Neural progenitor cell (in vitro differentiated cells): ENCODE data around the gene TSPAN18. TPM values are rescaled to one million over a fixed set of nuclear protein-coding genes. Genes with fewer than 3 reads are reported as not detected.

Experiments used
- DNase-seq: peaks from one replicate; pipeline ENCODE4 v3.0.0-alpha.2; 2016; ENCODE audit warnings: low spot score
- H2AFZ ChIP-seq: fragments of 200-600 bp; sonication (generic); replicated peaks from 2 replicates; pipeline ENCODE4 v1.6.1; 2016; ENCODE audit warnings: antibody characterized with exemption
- H3F3A ChIP-seq: fragments of 200-600 bp; sonication (generic); 2 replicates; pipeline ENCODE4 v1.6.1; 2016; ENCODE audit warnings: antibody characterized with exemption, low read depth
- H3K27ac ChIP-seq: fragments of 200-600 bp; sonication (generic); 2 replicates; pipeline ENCODE4 v1.5.1; 2016; ENCODE audit warnings: mild to moderate bottlenecking
- H3K27me3 ChIP-seq: fragments of 200-600 bp; sonication (generic); 2 replicates; pipeline ENCODE4 v1.6.1; 2016; ENCODE audit warnings: mild to moderate bottlenecking, moderate library complexity
- H3K36me3 ChIP-seq: fragments of 200-600 bp; sonication (generic); 2 replicates; pipeline ENCODE4 v1.5.1; 2016
- H3K4me1 ChIP-seq: fragments of 200-600 bp; sonication (generic); 2 replicates; pipeline ENCODE4 v1.6.1; 2016; ENCODE audit warnings: mixed run types
- H3K4me2 ChIP-seq: fragments of 200-600 bp; sonication (generic); 2 replicates; pipeline ENCODE4 v1.6.1; 2016
- H3K4me3 ChIP-seq: fragments of 200-600 bp; sonication (generic); 2 replicates; pipeline ENCODE4 v1.5.1; 2016
- H3K79me2 ChIP-seq: fragments of 200-600 bp; sonication (generic); 2 replicates; pipeline ENCODE4 v1.6.1; 2016; ENCODE audit warnings: low read depth
- H3K9ac ChIP-seq: fragments of 200-600 bp; sonication (generic); 2 replicates; pipeline ENCODE4 v1.6.1; 2016
- H3K9me3 ChIP-seq: fragments of 200-600 bp; sonication (generic); 2 replicates; pipeline ENCODE4 v1.5.1; 2016; ENCODE audit warnings: low read depth
- H4K20me1 ChIP-seq: fragments of 200-600 bp; sonication (generic); 2 replicates; pipeline ENCODE4 v1.6.1; 2016; ENCODE audit warnings: low read depth
- H3K27ac Mint-ChIP-seq: 3 replicates; pipeline ENCODE4 v1.8.0; 2021; ENCODE audit warnings: mixed read lengths
- H3K27me3 Mint-ChIP-seq: 2 replicates; pipeline ENCODE4 v1.8.0; 2022; ENCODE audit warnings: low read depth, mild to moderate bottlenecking, inconsistent platforms, moderate library complexity, mixed read lengths; ENCODE audit not compliant: insufficient read depth
- H3K36me3 Mint-ChIP-seq: 3 replicates; pipeline ENCODE4 v1.8.0; 2021; ENCODE audit warnings: mixed read lengths
- H3K4me1 Mint-ChIP-seq: 3 replicates; pipeline ENCODE4 v1.8.0; 2021; ENCODE audit warnings: mixed read lengths
- H3K4me3 Mint-ChIP-seq: 3 replicates; pipeline ENCODE4 v1.8.0; 2021; ENCODE audit warnings: mild to moderate bottlenecking, moderate library complexity, mixed read lengths
- H3K9me3 Mint-ChIP-seq: 3 replicates; pipeline ENCODE4 v1.8.0; 2020; ENCODE audit warnings: mixed read lengths
- EZH2 ChIP-seq: fragments of 200-600 bp; sonication (generic); IDR thresholded peaks from 2 replicates; pipeline ENCODE4 v1.6.1; 2017; ENCODE audit warnings: antibody characterized with exemption, mild to moderate bottlenecking, moderate library complexity
- EZH2phosphoT487 ChIP-seq: fragments of 200-600 bp; sonication (generic); IDR thresholded peaks from 2 replicates; pipeline ENCODE4 v1.6.1; 2017; ENCODE audit warnings: antibody characterized with exemption
- total RNA-seq: library from RNA; depleted of rRNA; stranded (reverse); fragments of >200 nt; gene quantifications from 2 replicates; pipeline ENCODE4 v1.2.3, GENCODE V29; 2015; ENCODE audit warnings: low replicate concordance
- TF ChIP-seq, protein P1 (sequence below): fragments of 200-600 bp; sonication (generic); IDR thresholded peaks from 2 replicates; pipeline ENCODE4 v1.5.1; 2017; ENCODE audit warnings: antibody characterized with exemption, mild to moderate bottlenecking

TSPAN18 gene
- total RNA-seq, 1 donor from 2014 or later = 16.5 TPM

DNA sequence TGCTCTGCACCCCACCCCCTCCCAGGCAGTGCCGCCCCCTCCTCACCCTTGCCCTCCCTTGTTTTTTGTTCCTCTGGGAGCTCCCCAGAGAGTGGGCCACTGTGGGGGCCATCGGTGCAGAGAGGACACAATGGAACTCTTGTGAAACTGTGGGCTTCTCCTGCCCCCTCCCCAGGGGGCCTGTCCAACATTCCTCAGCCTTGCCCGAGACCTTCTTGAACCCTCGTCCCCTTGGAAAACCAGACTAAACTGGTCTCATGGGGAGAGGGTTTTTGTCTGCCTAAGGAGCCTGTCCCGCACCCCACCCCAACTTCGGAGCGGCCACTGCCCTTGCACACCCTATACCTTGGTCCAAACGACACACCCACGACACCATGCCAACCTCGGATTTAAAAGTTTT is 72.2 kb downstream of the TSPAN18 start:
- TF ChIP-seq EZH2 (no peak), EZH2phosphoT487 (no peak)
- TF ChIP-seq, protein P1, sequence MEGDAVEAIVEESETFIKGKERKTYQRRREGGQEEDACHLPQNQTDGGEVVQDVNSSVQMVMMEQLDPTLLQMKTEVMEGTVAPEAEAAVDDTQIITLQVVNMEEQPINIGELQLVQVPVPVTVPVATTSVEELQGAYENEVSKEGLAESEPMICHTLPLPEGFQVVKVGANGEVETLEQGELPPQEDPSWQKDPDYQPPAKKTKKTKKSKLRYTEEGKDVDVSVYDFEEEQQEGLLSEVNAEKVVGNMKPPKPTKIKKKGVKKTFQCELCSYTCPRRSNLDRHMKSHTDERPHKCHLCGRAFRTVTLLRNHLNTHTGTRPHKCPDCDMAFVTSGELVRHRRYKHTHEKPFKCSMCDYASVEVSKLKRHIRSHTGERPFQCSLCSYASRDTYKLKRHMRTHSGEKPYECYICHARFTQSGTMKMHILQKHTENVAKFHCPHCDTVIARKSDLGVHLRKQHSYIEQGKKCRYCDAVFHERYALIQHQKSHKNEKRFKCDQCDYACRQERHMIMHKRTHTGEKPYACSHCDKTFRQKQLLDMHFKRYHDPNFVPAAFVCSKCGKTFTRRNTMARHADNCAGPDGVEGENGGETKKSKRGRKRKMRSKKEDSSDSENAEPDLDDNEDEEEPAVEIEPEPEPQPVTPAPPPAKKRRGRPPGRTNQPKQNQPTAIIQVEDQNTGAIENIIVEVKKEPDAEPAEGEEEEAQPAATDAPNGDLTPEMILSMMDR = no peak
- Mint-ChIP-seq H3K4me1 (peaks cover 95% of the 10 kb centered on the region), H3K27me3 (peaks cover 16% of the 10 kb centered on the region), H3K9me3 (no peaks in the 10 kb centered on the region), H3K4me3 (peak overlapping the region; percentile 59), H3K36me3 (peaks cover 4% of the 10 kb centered on the region), H3K27ac (peak overlapping the region; percentile 86)
- H3K9ac ChIP-seq = no peak overlapping the region
- H3K79me2 ChIP-seq = no peaks in the 10 kb centered on the region
- H3K4me3 ChIP-seq = no peak overlapping the region
- H2AFZ ChIP-seq = no peak overlapping the region
- H4K20me1 ChIP-seq = peaks cover 94% of the 10 kb centered on the region
- H3K4me1 ChIP-seq = peaks cover 48% of the 10 kb centered on the region
- no peak for DNase-seq
- H3K27me3 ChIP-seq = no peaks in the 10 kb centered on the region
- peak overlapping the region; percentile 26 for H3K4me2 ChIP-seq
- H3K36me3 ChIP-seq = no peaks in the 10 kb centered on the region
- H3K27ac ChIP-seq = no peak overlapping the region
- H3K9me3 ChIP-seq = no peaks in the 10 kb centered on the region
- peaks cover 14% of the 10 kb centered on the region for H3F3A ChIP-seq

DNA sequence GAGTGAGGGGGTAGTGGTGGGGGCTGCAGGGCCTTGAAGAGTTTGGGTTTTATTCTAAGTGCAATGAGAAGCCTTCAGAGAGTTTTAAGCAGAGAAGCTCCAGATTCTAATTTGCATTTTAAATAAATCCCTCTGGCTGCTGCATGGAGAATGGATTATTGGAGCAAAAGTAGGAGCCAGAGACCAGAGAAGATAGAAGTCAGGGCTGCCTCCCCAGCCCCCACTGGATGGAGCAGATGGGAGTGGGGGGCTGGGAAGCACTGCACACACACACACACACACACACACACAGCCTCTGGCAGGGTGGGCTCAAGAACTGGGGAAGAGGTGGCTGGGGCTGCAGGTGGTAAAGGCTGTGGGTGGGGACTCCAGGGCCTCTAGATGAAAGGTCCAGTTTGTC is 75.6 kb downstream of the TSPAN18 start:
- Histone ChIP-seq H3F3A (peaks cover 25% of the 10 kb centered on the region), H4K20me1 (peaks cover 81% of the 10 kb centered on the region), H3K79me2 (no peaks in the 10 kb centered on the region), H3K4me3 (no peak overlapping the region), H3K4me1 (peaks cover 54% of the 10 kb centered on the region), H3K9me3 (no peaks in the 10 kb centered on the region), H3K27ac (no peak overlapping the region), H3K4me2 (peak overlapping the region; percentile 11), H2AFZ (no peak overlapping the region), H3K9ac (no peak overlapping the region), H3K36me3 (no peaks in the 10 kb centered on the region), H3K27me3 (no peaks in the 10 kb centered on the region)
- Mint-ChIP-seq H3K36me3 (peaks cover 4% of the 10 kb centered on the region), H3K27me3 (peaks cover 10% of the 10 kb centered on the region), H3K4me1 (peaks cover 91% of the 10 kb centered on the region), H3K27ac (peak overlapping the region; percentile 94), H3K9me3 (no peaks in the 10 kb centered on the region), H3K4me3 (peak overlapping the region; percentile 68)
- TF ChIP-seq, protein P1 = no peak
- TF ChIP-seq EZH2phosphoT487 = no peak
- no peak for TF ChIP-seq EZH2
- DNase-seq = no peak

DNA sequence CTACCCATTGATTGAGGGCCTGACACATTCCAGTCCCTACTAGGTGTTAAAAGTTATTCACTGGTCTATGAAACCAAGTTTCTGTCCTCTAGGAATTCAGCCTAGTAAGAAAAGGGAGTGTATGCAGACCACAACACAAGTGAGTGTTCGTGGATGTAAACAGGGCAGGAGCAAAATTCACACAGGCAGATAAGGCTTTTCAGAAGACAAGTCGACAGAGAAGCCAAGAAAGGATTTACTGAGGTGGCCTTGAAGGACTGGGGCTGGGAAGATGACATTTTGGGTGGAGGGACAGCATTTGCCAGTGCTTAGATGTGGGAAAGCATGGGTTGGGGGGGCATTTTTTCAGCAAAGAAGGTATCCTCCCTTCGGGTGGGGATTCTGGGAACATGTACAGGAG is 76.2 kb downstream of the TSPAN18 start:
- no peak overlapping the region for H3K4me2 ChIP-seq
- no peak overlapping the region for H3K27ac ChIP-seq
- H3K27me3 ChIP-seq = no peaks in the 10 kb centered on the region
- no peak for DNase-seq
- H3F3A ChIP-seq = peaks cover 19% of the 10 kb centered on the region
- peaks cover 47% of the 10 kb centered on the region for H3K4me1 ChIP-seq
- Mint-ChIP-seq H3K36me3 (peaks cover 4% of the 10 kb centered on the region), H3K9me3 (no peaks in the 10 kb centered on the region), H3K27ac (peak overlapping the region; percentile 27), H3K4me3 (peak overlapping the region; percentile 23), H3K27me3 (peaks cover 8% of the 10 kb centered on the region), H3K4me1 (peaks cover 89% of the 10 kb centered on the region)
- no peak overlapping the region for H2AFZ ChIP-seq
- H3K36me3 ChIP-seq = no peaks in the 10 kb centered on the region
- no peak overlapping the region for H3K4me3 ChIP-seq
- H3K9ac ChIP-seq = no peak overlapping the region
- H3K79me2 ChIP-seq = no peaks in the 10 kb centered on the region
- no peaks in the 10 kb centered on the region for H3K9me3 ChIP-seq
- TF ChIP-seq EZH2 (no peak), EZH2phosphoT487 (no peak)
- TF ChIP-seq, protein P1 = no peak
- peaks cover 79% of the 10 kb centered on the region for H4K20me1 ChIP-seq
